ENCODE results near the gene CTSW. TPM values are rescaled to one million over a fixed set of nuclear protein-coding genes. Genes with fewer than 3 reads are reported as not detected.

Gene CTSW
- total RNA-seq, 1 experiment from 2014 or later, result not detected

DNA sequence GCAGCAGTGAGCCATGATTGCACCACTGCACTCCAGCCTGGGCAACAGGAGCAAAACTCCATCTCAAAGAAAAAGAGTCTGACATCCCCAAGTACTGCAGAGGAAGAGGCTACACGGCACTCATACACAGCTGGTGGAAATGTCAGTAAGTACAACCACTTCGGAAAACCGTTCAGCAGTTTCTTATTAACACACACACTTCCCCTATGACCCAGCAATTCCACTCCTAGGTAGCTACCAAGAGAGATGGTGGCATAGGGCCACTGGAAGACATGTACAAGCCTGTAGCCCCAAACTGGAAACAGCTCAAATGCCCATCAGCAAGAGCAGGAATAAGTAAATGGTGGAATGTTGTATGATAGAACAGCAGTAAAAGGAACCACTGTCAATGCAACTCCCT, 42.9 kb downstream of the CTSW start:
- CTCF ChIA-PET, result interaction anchor here (0.6 to 2.7 kb wide), 4 partner anchors 9 to 540 kb away, joined by 3 to 9 read pairs (median 6); partner anchors contain the start of genes FIBP and SLC25A45
- no peaks in the 10 kb centered on the region for H3K9me3 Mint-ChIP-seq (ENCODE audit: unreplicated experiment)
- H3K4me3 Mint-ChIP-seq (ENCODE audit: unreplicated experiment), result no peak overlapping the region

GRCh38 chr11:65925397-65925796, 45.8 kb downstream of the CTSW start:
- BruUV-seq (replicated peaks), result no TSS peak
- Mint-ChIP-seq H3K4me1 (ENCODE audit: insufficient read depth, unreplicated experiment) (peaks cover 3% of the 10 kb centered on the region), H3K9me3 (ENCODE audit: unreplicated experiment) (no peaks in the 10 kb centered on the region), H3K27ac (ENCODE audit: low read depth, unreplicated experiment) (no peak overlapping the region), H3K27me3 (ENCODE audit: insufficient read depth, unreplicated experiment) (no peaks in the 10 kb centered on the region), H3K4me3 (ENCODE audit: unreplicated experiment) (no peak overlapping the region), H3K36me3 (ENCODE audit: insufficient read depth, unreplicated experiment) (peaks cover 14% of the 10 kb centered on the region)
- TF ChIP-seq CTCF (IDR thresholded peaks at IDR 0.05; ENCODE audit: unreplicated experiment), result no peak
- POLR2A ChIA-PET, result no interaction called here
- no peak for DNase-seq (ENCODE audit: unreplicated experiment)
- intact Hi-C loops (cut with micrococcal nuclease), result no loop called here
- CTCF ChIA-PET, result interaction anchor here (0.6 kb wide), 1 partner anchor 206 kb away, joined by 3 read pairs; no protein-coding TSS in a partner anchor

More for the DNA sequence above, 42.9 kb downstream of the CTSW start:
- POLR2A ChIA-PET, result interaction anchor here (0.9 to 1.4 kb wide), 5 partner anchors 26 to 39 kb away, joined by 3 to 5 read pairs (median 4); partner anchors contain the start of genes CCDC85B, FIBP and SART1
- peaks cover 14% of the 10 kb centered on the region for H3K36me3 Mint-ChIP-seq (ENCODE audit: insufficient read depth, unreplicated experiment)
- peaks cover 7% of the 10 kb centered on the region for H3K4me1 Mint-ChIP-seq (ENCODE audit: insufficient read depth, unreplicated experiment)
- DNase-seq (ENCODE audit: unreplicated experiment), result no peak
- H3K27ac Mint-ChIP-seq (ENCODE audit: low read depth, unreplicated experiment), result no peak overlapping the region
- BruUV-seq (replicated peaks), result no TSS peak
- TF ChIP-seq CTCF (IDR thresholded peaks at IDR 0.05; ENCODE audit: unreplicated experiment), result no peak
- no peaks in the 10 kb centered on the region for H3K27me3 Mint-ChIP-seq (ENCODE audit: insufficient read depth, unreplicated experiment)
- intact Hi-C loops (cut with micrococcal nuclease), result no loop called here

DNA sequence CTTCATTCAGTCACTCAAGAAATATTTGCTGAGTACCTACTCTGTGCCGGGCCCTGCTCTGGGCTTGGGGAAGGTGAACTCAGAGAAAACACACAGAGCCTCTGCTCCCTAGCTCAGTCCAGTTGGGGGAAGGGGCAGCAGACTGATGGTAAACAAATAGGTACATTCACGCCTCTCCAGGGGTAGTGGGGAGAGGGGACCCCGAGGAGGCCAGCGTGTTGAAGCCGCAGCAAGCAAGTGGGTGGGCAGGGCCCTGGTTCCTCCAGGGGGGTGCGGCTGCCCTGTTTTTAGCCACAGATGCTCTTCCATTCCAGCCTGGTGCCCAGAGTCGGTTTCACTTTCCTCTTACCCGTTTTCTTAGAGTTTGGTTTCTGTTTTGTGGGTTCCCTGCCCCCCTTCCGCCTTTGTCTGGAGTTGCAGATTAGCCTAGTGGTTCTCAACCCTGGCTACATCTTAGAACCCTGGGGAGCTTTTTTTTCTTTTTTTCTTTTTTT, 48.3 kb downstream of the CTSW start:
- Mint-ChIP-seq H3K4me1 (ENCODE audit: insufficient read depth, unreplicated experiment) (no peaks in the 10 kb centered on the region), H3K27ac (ENCODE audit: low read depth, unreplicated experiment) (peak overlapping the region; percentile 35), H3K4me3 (ENCODE audit: unreplicated experiment) (no peak overlapping the region), H3K9me3 (ENCODE audit: unreplicated experiment) (no peaks in the 10 kb centered on the region), H3K36me3 (ENCODE audit: insufficient read depth, unreplicated experiment) (peaks cover 4% of the 10 kb centered on the region), H3K27me3 (ENCODE audit: insufficient read depth, unreplicated experiment) (no peaks in the 10 kb centered on the region)
- ChIA-PET POLR2A (interaction anchor here (1.0 kb wide), 1 partner anchor 8 kb away, joined by 3 read pairs; no protein-coding TSS in a partner anchor), CTCF (no interaction called here)
- BruUV-seq (replicated peaks), result no TSS peak
- no peak for TF ChIP-seq CTCF (IDR thresholded peaks at IDR 0.05; ENCODE audit: unreplicated experiment)
- intact Hi-C loops (cut with micrococcal nuclease), result no loop called here
- DNase-seq (ENCODE audit: unreplicated experiment), result no peak

DNA sequence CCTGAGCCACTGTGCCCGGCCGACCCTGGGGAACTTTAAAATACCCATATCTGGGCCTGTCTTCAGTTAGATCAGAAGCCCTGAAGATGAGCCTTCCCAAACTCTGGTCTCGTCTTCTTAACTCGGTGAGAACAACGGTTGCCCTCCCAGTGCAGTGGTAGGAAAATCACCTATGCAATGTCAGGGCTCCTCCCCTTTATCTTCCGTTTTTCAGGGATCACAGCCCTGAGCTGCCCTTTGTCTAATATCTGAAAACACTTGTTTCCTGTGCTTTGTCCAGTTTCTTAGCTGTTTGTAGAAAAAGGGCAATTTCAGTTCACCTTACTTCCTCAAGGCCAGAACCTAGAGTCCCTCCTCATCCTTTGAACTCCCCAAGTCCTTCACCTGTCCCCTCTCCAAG, 49.0 kb downstream of the CTSW start:
- BruUV-seq (replicated peaks), result no TSS peak
- no peaks in the 10 kb centered on the region for H3K36me3 Mint-ChIP-seq (ENCODE audit: insufficient read depth, unreplicated experiment)

More for the DNA sequence above, 49.0 kb downstream of the CTSW start:
- Mint-ChIP-seq H3K9me3 (ENCODE audit: unreplicated experiment) (no peaks in the 10 kb centered on the region), H3K4me1 (ENCODE audit: insufficient read depth, unreplicated experiment) (no peaks in the 10 kb centered on the region), H3K4me3 (ENCODE audit: unreplicated experiment) (no peak overlapping the region), H3K27ac (ENCODE audit: low read depth, unreplicated experiment) (no peak overlapping the region), H3K27me3 (ENCODE audit: insufficient read depth, unreplicated experiment) (no peaks in the 10 kb centered on the region)
- intact Hi-C loops (cut with micrococcal nuclease), result no loop called here
- ChIA-PET CTCF (no interaction called here), POLR2A (interaction anchor here (1.0 kb wide), 1 partner anchor 9 kb away, joined by 3 read pairs; no protein-coding TSS in a partner anchor)
- no peak for DNase-seq (ENCODE audit: unreplicated experiment)
- no peak for TF ChIP-seq CTCF (IDR thresholded peaks at IDR 0.05; ENCODE audit: unreplicated experiment)

All from MCF 10A (cell line).